Activated CD4-positive, CD25-positive, alpha-beta regulatory T cell treated with anti-CD3 and anti-CD28 coated beads, Interleukin-2, amount 50 U/mL, for 72 hours (primary cell): ENCODE measurements around the gene KCNJ15.

Experiments used
- DNase-seq: peaks from one replicate; pipeline ENCODE4 v3.0.0; 2021

KCNJ15 gene

GRCh38 chr21:38300141-38300578, 43.4 kb downstream of the KCNJ15 start:
- no peak for DNase-seq

GRCh38 chr21:38301321-38302214, 44.8 kb downstream of the KCNJ15 start:
- no peak for DNase-seq

- no peak for DNase-seq
Measured at GRCh38 chr21:38303300-38303699, 46.5 kb downstream of the KCNJ15 start.

GRCh38 chr21:38306433-38307141, 49.8 kb downstream of the KCNJ15 start:
- DNase-seq, result no peak

GRCh38 chr21:38307771-38308531, 51.2 kb downstream of the KCNJ15 start:
- DNase-seq, result no peak

- no peak for DNase-seq
Measured at GRCh38 chr21:38308532-38309119, 51.8 kb downstream of the KCNJ15 start.

GRCh38 chr21:38310646-38311485, 54.1 kb downstream of the KCNJ15 start:
- no peak for DNase-seq

- DNase-seq, result no peak
Measured at GRCh38 chr21:38311765-38312164, 55.0 kb downstream of the KCNJ15 start.

GRCh38 chr21:38312822-38313221, 56.0 kb downstream of the KCNJ15 start:
- DNase-seq, result no peak

GRCh38 chr21:38314558-38314957, 57.8 kb downstream of the KCNJ15 start:
- no peak for DNase-seq

- no peak for DNase-seq
Measured at GRCh38 chr21:38315122-38315521, 58.3 kb downstream of the KCNJ15 start.

GRCh38 chr21:38319781-38320180, 63.0 kb downstream of the KCNJ15 start:
- DNase-seq, result no peak

- no peak for DNase-seq
Measured at GRCh38 chr21:38321568-38321967, 64.8 kb downstream of the KCNJ15 start.

GRCh38 chr21:38322311-38322950, 65.6 kb downstream of the KCNJ15 start:
- no peak for DNase-seq

GRCh38 chr21:38323721-38324531, 67.1 kb downstream of the KCNJ15 start:
- no peak for DNase-seq

GRCh38 chr21:38325216-38325615, 68.4 kb downstream of the KCNJ15 start:
- no peak for DNase-seq

- no peak for DNase-seq
Measured at GRCh38 chr21:38325731-38326420, 69.1 kb downstream of the KCNJ15 start.

- no peak for DNase-seq
Measured at GRCh38 chr21:38326429-38326828, 69.6 kb downstream of the KCNJ15 start.

GRCh38 chr21:38326899-38327298, 70.1 kb downstream of the KCNJ15 start:
- no peak for DNase-seq

GRCh38 chr21:38327984-38328383, 71.2 kb downstream of the KCNJ15 start:
- DNase-seq, result no peak
